ENCODE measurements around the gene EPB42.
"Not testable (repeated sequence)": the region's sequence is repeated elsewhere in the genome, so short reads cannot be mapped to it uniquely, and the experiment has no call there.

Gene EPB42

GRCh38 chr15:43239732-43240491 is 19.1 kb upstream of the EPB42 start:
- DNase-seq = peak; percentile 20

- DNase-seq = no peak
Observed at GRCh38 chr15:43238671-43239131, 17.9 kb upstream of the EPB42 start.

DNA sequence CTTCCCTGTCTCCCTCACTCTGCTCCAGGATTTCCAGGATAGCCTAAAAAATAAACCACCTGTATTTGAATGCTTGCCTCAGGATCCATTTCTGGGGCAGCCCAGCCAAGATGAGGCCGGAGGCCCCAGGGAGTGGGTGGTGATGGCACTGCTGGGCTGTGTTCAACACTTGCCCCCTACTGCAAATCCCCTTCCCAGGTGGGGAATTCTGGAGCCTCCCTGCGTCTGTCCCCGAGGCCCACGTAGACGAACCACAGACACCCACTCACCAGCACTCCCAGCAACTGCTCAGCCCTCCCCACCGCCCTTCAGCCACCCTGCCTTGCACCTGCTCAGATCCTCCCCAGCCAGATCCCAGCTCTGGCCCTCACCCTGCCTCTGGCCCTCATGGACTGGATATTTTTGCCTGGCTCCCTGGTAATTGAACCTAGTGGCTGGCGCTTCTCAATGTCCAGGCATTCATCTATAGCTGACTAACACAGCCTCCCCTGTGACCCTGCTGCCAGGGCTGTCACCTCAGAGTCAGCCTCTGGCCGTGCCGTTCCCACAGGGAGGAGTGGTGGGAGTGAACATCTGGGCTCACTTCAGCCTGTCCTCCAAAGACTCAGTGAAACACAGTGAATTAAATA is 17.1 kb upstream of the EPB42 start:
- no peak for DNase-seq

DNA sequence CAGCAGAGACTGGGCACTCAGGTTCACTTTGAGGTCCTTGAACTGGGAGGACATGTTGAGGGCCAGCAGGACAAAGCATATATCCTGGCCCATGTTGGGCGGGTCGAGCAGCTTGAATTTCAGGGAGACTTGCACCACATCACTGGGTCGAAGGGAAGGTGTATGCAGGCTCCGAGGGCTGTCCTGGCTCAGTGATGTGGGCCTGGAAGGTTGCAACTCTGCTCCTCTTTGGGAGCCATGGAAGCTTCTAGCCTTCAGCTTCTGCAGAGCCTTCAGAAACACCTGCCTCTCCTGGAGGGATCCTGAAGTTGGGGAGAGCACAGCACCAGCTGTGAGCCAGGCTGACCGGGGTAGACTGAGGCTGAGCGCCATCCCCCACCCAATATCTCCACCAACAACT is 14.7 kb upstream of the EPB42 start:
- no peak for DNase-seq

DNA sequence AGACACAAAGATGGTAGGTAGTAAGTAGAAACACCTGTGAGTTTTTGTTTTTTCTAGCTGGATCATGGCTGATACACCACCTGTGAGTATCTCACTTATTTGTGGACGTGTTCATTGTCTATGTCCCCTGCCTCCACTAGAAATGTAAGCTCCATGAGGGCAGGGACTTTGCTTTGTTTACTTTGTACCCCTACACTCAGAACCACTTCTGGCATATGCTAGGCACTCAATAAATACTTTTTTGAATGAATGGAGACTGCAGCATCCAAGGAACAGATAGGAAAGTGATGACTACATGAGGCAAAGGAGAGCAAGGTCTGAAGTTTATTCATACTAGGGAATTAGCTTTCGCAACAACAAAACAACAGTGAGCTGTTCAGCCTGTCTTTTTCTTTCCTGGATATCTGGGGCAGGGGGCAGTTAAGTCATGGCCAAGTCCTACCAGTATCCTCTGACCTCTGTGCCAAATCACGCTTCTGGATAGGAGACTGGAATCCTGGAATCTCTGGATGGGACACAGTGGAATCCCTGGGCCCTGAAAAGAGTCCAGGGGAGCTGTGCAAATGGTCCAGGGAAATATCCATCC is 11.6 kb upstream of the EPB42 start:
- DNase-seq = no peak

DNA sequence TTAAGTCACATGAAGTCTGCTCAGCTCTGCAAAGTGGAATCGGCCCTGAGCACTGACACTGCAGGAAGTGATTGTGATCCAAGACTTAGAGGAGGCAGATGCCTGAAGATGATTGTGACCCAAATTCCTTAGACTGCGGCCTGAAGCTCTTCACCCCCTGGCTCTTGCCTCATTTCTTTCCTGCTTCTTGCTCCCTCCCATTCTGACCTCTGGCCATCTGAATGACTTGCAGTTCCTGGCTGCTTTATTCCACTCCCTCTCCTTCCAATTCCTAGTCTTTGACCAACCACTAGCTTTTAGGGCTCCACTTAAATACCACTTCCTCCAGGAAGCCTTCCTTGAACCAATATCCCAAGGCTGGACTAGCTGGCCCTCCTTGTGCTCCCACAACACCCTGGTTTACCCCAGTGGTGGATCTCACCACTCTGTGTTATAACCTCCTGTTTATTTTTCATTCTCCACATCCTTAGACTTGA is 9.9 kb upstream of the EPB42 start:
- no peak for DNase-seq

- no peak for DNase-seq
Observed at GRCh38 chr15:43229977-43230376, 9.2 kb upstream of the EPB42 start.

DNA sequence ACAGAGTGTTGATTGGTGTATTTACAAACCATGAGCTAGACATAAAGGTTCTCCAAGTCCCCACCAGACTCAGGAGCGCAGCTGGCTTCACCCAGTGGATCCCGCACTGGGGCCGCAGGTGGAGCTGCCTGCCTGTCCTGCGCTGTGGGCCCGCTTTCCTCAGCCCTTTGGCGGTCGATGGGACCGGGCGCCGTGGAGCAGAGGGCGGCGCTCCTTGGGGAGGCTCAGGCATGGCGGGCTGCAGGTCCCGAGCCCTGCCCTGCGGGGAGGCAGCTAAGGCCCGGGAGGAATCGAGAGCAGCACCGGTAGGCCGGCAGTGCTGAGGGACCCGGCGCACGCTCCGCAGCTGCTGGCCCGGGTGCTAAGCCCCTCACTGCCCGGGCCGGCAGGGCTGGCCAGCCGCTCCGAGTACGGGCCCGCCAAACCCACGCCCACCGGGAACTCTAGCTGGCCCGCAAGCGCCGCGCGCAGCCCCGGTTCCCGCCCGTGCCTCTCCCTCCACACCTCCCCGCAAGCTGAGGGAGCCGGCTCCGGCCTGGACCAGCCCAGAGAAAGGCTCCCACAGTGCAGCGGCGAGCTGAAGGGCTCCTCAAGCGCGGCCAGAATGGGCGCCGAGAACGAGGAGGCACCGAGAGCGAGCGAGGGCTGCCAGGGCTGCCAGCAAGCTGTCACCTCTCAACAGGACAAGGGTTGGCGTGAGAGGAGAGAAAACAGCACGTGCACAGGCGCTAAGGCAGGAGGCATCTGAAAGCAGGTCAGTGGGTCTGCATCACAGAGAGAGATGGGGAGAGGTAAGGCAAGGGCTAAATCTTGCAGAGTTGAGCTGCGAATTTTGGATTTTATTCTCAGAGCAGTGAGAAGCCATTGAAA is 5.9 kb upstream of the EPB42 start:
- DNase-seq = no peak

- DNase-seq = not testable (repeated sequence)
Observed at GRCh38 chr15:43225950-43226255, 5.1 kb upstream of the EPB42 start.

DNA sequence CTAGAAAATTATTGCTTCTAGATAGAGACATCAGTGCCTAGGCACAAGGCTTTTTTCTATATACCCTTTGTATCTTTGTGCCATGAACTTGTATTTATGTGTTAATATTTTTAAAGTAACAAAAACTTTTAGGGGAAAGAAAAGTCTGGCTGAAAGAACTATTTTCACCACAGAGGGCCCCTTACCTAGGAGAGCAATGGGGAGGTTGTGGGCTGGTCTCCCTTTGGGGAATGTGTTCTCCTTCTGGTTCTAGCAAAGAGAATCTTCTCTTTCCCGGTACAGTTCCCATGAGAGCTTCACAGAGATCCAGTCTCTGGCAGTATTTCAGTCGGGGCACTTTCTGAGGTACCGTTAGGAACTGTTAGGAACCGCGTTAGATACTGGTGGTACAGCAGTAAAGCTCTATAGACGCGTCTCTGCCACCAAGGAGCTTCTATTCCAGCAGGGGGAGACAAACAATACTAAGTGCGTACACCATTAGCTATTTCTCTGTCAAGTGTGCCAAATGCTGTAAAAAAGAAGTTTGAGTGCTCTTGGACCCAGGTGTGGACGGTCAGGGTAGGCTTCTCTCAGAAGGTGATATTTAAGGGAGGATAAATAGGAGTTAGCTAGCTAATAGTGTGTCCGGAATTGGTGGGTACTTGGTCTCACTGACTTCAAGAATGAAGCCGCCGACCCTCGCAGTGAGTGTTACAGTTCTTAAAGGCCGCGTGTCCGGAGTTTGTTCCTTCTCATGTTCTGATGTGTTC is 4.6 kb upstream of the EPB42 start:
- peak; percentile 79 for DNase-seq

GRCh38 chr15:43221422-43221821 is 604 bp upstream of the EPB42 start:
- no peak for DNase-seq

- no peak for DNase-seq
Observed at GRCh38 chr15:43219929-43220928, 589 bp downstream of the EPB42 start.

DNA sequence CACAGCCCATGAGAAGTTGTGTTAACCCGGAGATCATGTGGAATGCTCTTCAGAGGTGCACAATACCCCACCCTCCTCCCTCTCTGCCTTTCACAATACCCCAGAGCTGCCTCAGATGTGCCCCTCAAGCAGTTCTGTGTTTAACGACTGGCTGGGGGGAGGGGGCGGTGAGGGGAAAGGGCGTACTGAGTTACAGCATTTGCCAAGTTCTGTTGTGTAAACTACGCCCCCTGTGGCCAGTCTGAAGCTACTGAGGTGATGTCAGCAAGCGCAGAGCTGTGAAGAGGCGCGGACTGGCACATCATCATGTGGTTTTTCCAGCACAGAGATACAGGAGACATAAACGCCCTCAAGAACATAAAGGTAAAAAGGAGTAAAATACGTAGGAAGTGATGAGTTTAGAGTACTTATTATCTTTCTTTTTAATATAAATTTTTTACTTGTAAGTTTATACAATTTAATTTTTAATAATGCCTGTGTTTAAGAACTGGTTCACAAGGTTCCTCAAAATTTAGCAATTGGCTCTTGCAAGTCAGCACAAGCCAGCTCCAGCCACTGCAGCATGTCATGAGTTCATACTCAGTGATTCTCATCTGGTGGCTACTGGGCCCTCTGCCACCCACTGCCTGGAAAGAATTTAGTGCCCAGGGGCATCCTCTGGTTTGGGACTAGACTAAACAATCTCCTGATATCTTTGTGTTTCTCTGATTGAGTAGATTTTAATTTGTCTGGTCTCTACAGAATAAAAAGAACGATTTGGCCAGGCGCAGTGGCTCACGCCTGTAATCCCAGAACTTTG is 1.7 kb downstream of the EPB42 start:
- peak; percentile 30 for DNase-seq

DNA sequence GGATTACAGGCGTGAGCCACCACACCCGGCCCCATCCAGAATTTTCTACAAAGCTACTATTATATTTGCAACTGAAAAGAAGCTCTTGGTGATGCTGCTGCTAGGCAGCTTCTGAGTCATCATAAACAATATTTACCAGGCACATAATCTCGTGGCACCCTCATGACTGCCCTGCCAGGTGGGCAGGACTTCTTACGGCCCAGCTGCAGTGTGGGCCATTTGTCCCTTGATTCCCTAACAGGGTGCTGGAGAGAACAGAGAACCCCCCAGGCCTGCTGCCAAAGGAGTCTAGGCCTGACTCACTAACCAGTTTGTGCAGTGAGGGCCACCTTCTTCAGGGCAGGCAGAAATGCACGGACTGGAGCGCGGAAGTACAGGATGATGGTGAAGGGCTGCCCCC is 4.9 kb downstream of the EPB42 start:
- DNase-seq = peak; percentile 77

- no peak for DNase-seq
Observed at GRCh38 chr15:43214592-43215295, 6.1 kb downstream of the EPB42 start.

- DNase-seq = no peak
Observed at GRCh38 chr15:43214169-43214568, 6.6 kb downstream of the EPB42 start.

GRCh38 chr15:43213466-43213865 is 7.4 kb downstream of the EPB42 start:
- DNase-seq = no peak

DNA sequence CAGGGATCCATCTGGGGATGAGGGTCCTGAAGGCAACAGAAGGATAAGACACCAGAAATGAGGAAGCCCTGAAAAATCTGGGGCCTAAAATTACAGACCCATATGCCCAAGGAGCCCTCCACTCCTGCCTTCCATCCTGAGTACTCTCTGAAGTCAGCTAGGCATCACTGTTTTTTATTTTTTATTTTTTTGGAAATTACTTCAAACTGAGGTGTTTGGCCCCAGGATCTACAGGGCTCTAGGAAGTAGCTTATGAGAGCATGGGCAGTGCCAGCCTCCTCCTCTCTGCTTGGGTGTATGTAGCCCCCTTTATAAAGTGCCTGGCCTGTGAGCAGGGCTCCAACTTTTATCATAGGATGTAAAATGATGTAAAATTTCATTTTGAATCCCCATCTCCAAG is 7.9 kb downstream of the EPB42 start:
- no peak for DNase-seq

DNA sequence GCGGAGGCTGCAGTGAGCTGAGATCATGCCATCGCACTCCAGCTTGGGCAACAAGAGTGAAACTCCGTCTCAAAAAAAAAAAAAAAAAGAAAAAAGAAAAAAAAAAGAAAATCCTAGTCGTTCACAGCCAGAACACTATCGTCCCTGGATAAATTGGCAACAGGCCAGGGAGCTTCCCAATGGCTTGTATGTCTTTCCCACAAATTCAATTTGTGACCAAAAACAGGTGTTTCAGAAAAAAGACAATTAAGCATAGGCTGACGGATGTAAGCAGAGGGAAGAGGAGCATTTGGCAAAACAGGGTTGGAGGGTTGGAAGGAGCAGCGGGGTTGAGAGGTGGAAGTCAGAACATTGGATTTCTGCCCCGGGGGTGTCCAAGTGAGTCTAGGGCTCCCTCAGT is 8.5 kb downstream of the EPB42 start:
- DNase-seq = no peak
